Measurements from ENCODE around the gene NHLRC4.
A peak's percentile ranks its signal among the peaks of the same experiment; 100 is the strongest.

Gene NHLRC4

GRCh38 chr16:598823-599739, 32.3 kb downstream of the NHLRC4 start:
- no peak for DNase-seq (ENCODE audit: low spot score)

GRCh38 chr16:600781-601180, 34.0 kb downstream of the NHLRC4 start:
- DNase-seq (ENCODE audit: low spot score) = no peak

- no peak for DNase-seq (ENCODE audit: low spot score)
Observed at GRCh38 chr16:603933-604332, 37.1 kb downstream of the NHLRC4 start.

- no peak for DNase-seq (ENCODE audit: low spot score)
Observed at GRCh38 chr16:606656-607307, 40.0 kb downstream of the NHLRC4 start.

- no peak for DNase-seq (ENCODE audit: low spot score)
Observed at GRCh38 chr16:608019-608418, 41.2 kb downstream of the NHLRC4 start.

GRCh38 chr16:609316-609715, 42.5 kb downstream of the NHLRC4 start:
- no peak for DNase-seq (ENCODE audit: low spot score)

GRCh38 chr16:609984-610383, 43.2 kb downstream of the NHLRC4 start:
- DNase-seq (ENCODE audit: low spot score) = no peak

- DNase-seq (ENCODE audit: low spot score) = peak; percentile 49
Observed at GRCh38 chr16:610513-611381, 43.9 kb downstream of the NHLRC4 start.

- no peak for DNase-seq (ENCODE audit: low spot score)
Observed at GRCh38 chr16:615122-615521, 48.3 kb downstream of the NHLRC4 start.

GRCh38 chr16:616733-617586, 50.2 kb downstream of the NHLRC4 start:
- DNase-seq (ENCODE audit: low spot score) = no peak

GRCh38 chr16:617855-618254, 51.0 kb downstream of the NHLRC4 start:
- DNase-seq (ENCODE audit: low spot score) = no peak
